HepG2 (cell line): ENCODE data around the gene DENND4B. TPM values are rescaled to one million over a fixed set of nuclear protein-coding genes. Genes with fewer than 3 reads are reported as not detected.

ENCODE experiments used
- FOSL2 ChIP-seq: sonication (generic); formaldehyde crosslinking; IDR thresholded peaks from 2 replicates; pipeline ENCODE4 v1.4.0; 2020; ENCODE audit warnings: missing genetic modification reagents
- GABPB1 ChIP-seq: IDR thresholded peaks from 2 replicates; pipeline ENCODE4 v1.6.1; 2016; ENCODE audit warnings: mild to moderate bottlenecking, missing genetic modification reagents, moderate library complexity, missing compliant biosample characterization
- HOXA7 ChIP-seq: sonication (generic); formaldehyde crosslinking; IDR thresholded peaks from 2 replicates; pipeline ENCODE4 v1.8.1; 2022; ENCODE audit warnings: mild to moderate bottlenecking, missing genetic modification reagents, moderate library complexity
- KAT2B ChIP-seq: fragments of 150-350 bp; IDR thresholded peaks from 2 replicates; pipeline ENCODE4 v1.6.1; 2014; ENCODE audit warnings: low read depth, low read length, borderline replicate concordance
- KLF16 ChIP-seq, 2 experiments: sonication (generic) in 1 of 2; formaldehyde crosslinking in 1 of 2; IDR thresholded peaks; 2 replicates each; pipeline versions ENCODE4 v1.6.1 to v1.8.0; 2016 to 2023; ENCODE audit warnings: missing genetic modification reagents in 2 of 2, missing compliant biosample characterization in 1 of 2
- SYNCRIP ChIP-seq: fragments of 200-400 bp; formaldehyde crosslinking; IDR thresholded peaks from 2 replicates; pipeline ENCODE4 v1.6.1; 2018; ENCODE audit warnings: mild to moderate bottlenecking, low read depth, low read length; ENCODE audit not compliant: insufficient read depth
- TCF7L2 ChIP-seq: IDR thresholded peaks from 2 replicates; pipeline ENCODE4 v1.6.1; 2011; ENCODE audit warnings: mild to moderate bottlenecking, low read depth, low read length, moderate library complexity
- U2AF1 ChIP-seq: fragments of 200-400 bp; formaldehyde crosslinking; optimal IDR thresholded peaks from 2 replicates; pipeline ENCODE3; 2017; ENCODE audit warnings: mild to moderate bottlenecking, low read depth, low read length
- ZBTB1 ChIP-seq: sonication (generic); formaldehyde crosslinking; IDR thresholded peaks from 2 replicates; pipeline ENCODE4 v1.4.0; 2020; ENCODE audit warnings: missing genetic modification reagents, borderline replicate concordance
- ZNF17 ChIP-seq: sonication (generic); formaldehyde crosslinking; IDR thresholded peaks from 2 replicates; pipeline ENCODE4 v1.5.0; 2020; ENCODE audit warnings: mild to moderate bottlenecking, missing genetic modification reagents
- ZNF326 ChIP-seq: sonication (generic); formaldehyde crosslinking; IDR thresholded peaks from 2 replicates; pipeline ENCODE4 v1.4.0; 2020; ENCODE audit warnings: missing genetic modification reagents, borderline replicate concordance
- ZNF446 ChIP-seq: sonication (generic); formaldehyde crosslinking; IDR thresholded peaks from 2 replicates; pipeline ENCODE4 v1.5.0; 2020; ENCODE audit warnings: mild to moderate bottlenecking, missing genetic modification reagents
- ZNF552 ChIP-seq: sonication (generic); formaldehyde crosslinking; IDR thresholded peaks from 2 replicates; pipeline ENCODE4 v1.9.0; 2022; ENCODE audit warnings: missing genetic modification reagents, mild to moderate bottlenecking, borderline replicate concordance
- ZNF777 ChIP-seq: sonication (generic); formaldehyde crosslinking; IDR thresholded peaks from 2 replicates; pipeline ENCODE4 v1.4.0; 2020; ENCODE audit warnings: missing genetic modification reagents
- ZNF782 ChIP-seq: sonication (generic); formaldehyde crosslinking; IDR thresholded peaks from 2 replicates; pipeline ENCODE4 v1.4.0; 2020; ENCODE audit warnings: missing genetic modification reagents, mild to moderate bottlenecking, borderline replicate concordance
- polyA plus RNA-seq, 8 experiments: library from polyadenylated mRNA; depleted of rRNA in 3 of 8; stranded (reverse) in 7 of 8; unstranded in 1 of 8; fragments of >200 nt; fragmentation: Illumina TruSeq in 4 of 8; extraction: Trizol in 4 of 8; gene quantifications; 2 replicates each; pipeline versions ENCODE4 v1.2.1 to v1.2.3, GENCODE V29; 2011 to 2016; ENCODE audit warnings: low read depth in 4 of 8, missing spikeins in 1 of 8, mixed read lengths in 1 of 8; ENCODE audit not compliant: insufficient read depth in 1 of 8
- total RNA-seq, 5 experiments: library from RNA; depleted of rRNA; stranded (reverse); fragments of >200 nt; fragmentation: Illumina TruSeq; extraction: Trizol; gene quantifications; 2 replicates each; pipeline ENCODE4 v1.2.3, GENCODE V29; 2016; ENCODE audit warnings: low read depth in 1 of 5
- TF ChIP-seq, protein P1 (sequence below): sonication (generic); formaldehyde crosslinking; IDR thresholded peaks from 2 replicates; pipeline ENCODE4 v1.4.0; 2020; ENCODE audit warnings: mild to moderate bottlenecking, low read depth, missing genetic modification reagents
- TF ChIP-seq, protein P2 (sequence below): IDR thresholded peaks from 2 replicates; pipeline ENCODE4 v1.6.1; 2016; ENCODE audit warnings: missing compliant biosample characterization, missing genetic modification reagents, borderline replicate concordance
- TF ChIP-seq, protein P3 (sequence below): IDR thresholded peaks from 2 replicates; pipeline ENCODE4 v1.6.1; 2016; ENCODE audit warnings: low read depth
- TF ChIP-seq, protein P4 (sequence below): sonication (generic); formaldehyde crosslinking; IDR thresholded peaks from 2 replicates; pipeline ENCODE4 v1.4.0; 2020; ENCODE audit warnings: mild to moderate bottlenecking, missing genetic modification reagents, borderline replicate concordance

The DENND4B gene
- total and polyA plus RNA-seq, 2 of the 13 experiments (the other 11 are each of a cell fraction or from before 2014, with no cell fraction given), result 15.1 to 20.3 TPM

DNA sequence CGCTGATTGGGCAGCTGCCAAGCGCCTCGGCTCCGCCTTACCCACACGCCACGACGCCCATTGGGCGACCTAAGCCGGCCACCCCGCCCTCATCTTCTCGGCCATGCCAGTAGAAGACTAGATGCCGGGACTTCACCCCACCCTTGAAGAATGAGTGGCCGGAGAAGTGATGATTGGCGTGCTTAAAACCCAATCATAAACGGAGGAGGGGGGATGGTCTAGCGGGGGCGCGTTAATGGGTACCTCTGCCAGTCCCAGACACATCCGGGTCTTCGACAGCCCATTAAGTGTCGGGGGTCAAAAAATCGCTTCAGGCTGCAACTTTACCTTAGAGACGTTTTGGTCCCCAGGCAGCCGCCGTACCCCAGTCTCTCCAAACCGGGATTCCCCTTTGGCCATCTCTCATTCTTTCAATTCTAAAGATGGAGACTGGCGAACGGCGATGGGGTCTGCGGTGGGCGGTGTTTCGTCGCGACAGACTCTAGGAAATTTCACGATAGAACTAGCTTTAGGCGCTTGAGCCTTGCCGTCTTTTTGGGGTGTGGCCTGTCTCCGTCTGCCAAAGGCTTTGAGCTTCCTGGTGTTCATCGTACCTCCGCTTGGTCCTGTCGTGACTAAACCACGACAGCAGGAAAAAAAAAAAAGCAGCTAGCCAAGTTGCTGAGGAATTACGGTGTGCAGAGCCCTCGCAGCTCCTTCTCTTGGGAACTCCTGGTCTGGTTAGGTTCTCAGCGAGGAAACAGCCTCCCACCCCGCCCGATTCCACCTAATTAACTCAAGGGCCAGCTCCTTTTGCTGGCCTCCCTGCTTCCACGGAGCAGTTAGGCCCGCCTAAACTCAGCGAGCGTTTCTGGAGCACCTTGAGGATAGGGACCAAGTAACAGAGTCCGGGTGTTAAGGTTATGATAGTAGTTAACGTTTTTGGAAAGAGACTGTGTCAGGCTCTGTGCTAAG lies 23.3 kb downstream of the DENND4B start, which contains the start of gene GATAD2B (continued):
- TF ChIP-seq, protein P1, sequence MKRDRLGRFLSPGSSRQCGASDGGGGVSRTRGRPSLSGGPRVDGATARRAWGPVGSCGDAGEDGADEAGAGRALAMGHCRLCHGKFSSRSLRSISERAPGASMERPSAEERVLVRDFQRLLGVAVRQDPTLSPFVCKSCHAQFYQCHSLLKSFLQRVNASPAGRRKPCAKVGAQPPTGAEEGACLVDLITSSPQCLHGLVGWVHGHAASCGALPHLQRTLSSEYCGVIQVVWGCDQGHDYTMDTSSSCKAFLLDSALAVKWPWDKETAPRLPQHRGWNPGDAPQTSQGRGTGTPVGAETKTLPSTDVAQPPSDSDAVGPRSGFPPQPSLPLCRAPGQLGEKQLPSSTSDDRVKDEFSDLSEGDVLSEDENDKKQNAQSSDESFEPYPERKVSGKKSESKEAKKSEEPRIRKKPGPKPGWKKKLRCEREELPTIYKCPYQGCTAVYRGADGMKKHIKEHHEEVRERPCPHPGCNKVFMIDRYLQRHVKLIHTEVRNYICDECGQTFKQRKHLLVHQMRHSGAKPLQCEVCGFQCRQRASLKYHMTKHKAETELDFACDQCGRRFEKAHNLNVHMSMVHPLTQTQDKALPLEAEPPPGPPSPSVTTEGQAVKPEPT (CRISPR knock-in tag), result peak; percentile 30; the same call in 1 of the 2 replicates
- no peak for TF ChIP-seq ZNF777 (CRISPR knock-in tag)
- TF ChIP-seq, protein P2, sequence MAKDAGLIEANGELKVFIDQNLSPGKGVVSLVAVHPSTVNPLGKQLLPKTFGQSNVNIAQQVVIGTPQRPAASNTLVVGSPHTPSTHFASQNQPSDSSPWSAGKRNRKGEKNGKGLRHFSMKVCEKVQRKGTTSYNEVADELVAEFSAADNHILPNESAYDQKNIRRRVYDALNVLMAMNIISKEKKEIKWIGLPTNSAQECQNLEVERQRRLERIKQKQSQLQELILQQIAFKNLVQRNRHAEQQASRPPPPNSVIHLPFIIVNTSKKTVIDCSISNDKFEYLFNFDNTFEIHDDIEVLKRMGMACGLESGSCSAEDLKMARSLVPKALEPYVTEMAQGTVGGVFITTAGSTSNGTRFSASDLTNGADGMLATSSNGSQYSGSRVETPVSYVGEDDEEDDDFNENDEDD (CRISPR knock-in tag), result peak; percentile 12; the same call in 1 of the 2 replicates
- TF ChIP-seq, protein P3, sequence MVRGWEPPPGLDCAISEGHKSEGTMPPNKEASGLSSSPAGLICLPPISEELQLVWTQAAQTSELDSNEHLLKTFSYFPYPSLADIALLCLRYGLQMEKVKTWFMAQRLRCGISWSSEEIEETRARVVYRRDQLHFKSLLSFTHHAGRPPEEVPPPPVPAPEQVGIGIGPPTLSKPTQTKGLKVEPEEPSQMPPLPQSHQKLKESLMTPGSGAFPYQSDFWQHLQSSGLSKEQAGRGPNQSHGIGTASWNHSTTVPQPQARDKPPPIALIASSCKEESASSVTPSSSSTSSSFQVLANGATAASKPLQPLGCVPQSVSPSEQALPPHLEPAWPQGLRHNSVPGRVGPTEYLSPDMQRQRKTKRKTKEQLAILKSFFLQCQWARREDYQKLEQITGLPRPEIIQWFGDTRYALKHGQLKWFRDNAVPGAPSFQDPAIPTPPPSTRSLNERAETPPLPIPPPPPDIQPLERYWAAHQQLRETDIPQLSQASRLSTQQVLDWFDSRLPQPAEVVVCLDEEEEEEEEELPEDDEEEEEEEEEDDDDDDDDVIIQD (CRISPR knock-in tag), result no peak
- TF ChIP-seq ZNF446, result no peak
- no peak for TF ChIP-seq ZNF782 (CRISPR knock-in tag)
- no peak for TF ChIP-seq FOSL2 (CRISPR knock-in tag)
- no peak for TF ChIP-seq SYNCRIP
- TF ChIP-seq GABPB1 (CRISPR knock-in tag), result no peak; the same call in none of the 2 replicates
- no peak for TF ChIP-seq ZNF552 (CRISPR knock-in tag)
- TF ChIP-seq TCF7L2, result no peak
- no peak for TF ChIP-seq ZNF326 (CRISPR knock-in tag)
- TF ChIP-seq, protein P4, sequence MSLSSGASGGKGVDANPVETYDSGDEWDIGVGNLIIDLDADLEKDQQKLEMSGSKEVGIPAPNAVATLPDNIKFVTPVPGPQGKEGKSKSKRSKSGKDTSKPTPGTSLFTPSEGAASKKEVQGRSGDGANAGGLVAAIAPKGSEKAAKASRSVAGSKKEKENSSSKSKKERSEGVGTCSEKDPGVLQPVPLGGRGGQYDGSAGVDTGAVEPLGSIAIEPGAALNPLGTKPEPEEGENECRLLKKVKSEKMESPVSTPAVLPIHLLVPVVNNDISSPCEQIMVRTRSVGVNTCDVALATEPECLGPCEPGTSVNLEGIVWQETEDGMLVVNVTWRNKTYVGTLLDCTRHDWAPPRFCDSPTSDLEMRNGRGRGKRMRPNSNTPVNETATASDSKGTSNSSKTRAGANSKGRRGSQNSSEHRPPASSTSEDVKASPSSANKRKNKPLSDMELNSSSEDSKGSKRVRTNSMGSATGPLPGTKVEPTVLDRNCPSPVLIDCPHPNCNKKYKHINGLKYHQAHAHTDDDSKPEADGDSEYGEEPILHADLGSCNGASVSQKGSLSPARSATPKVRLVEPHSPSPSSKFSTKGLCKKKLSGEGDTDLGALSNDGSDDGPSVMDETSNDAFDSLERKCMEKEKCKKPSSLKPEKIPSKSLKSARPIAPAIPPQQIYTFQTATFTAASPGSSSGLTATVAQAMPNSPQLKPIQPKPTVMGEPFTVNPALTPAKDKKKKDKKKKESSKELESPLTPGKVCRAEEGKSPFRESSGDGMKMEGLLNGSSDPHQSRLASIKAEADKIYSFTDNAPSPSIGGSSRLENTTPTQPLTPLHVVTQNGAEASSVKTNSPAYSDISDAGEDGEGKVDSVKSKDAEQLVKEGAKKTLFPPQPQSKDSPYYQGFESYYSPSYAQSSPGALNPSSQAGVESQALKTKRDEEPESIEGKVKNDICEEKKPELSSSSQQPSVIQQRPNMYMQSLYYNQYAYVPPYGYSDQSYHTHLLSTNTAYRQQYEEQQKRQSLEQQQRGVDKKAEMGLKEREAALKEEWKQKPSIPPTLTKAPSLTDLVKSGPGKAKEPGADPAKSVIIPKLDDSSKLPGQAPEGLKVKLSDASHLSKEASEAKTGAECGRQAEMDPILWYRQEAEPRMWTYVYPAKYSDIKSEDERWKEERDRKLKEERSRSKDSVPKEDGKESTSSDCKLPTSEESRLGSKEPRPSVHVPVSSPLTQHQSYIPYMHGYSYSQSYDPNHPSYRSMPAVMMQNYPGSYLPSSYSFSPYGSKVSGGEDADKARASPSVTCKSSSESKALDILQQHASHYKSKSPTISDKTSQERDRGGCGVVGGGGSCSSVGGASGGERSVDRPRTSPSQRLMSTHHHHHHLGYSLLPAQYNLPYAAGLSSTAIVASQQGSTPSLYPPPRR (CRISPR knock-in tag), result no peak
- no peak for TF ChIP-seq KAT2B
- TF ChIP-seq U2AF1, result no peak
- no peak for TF ChIP-seq HOXA7
- TF ChIP-seq ZNF17, result no peak
- TF ChIP-seq ZBTB1, result no peak
- TF ChIP-seq KLF16 (CRISPR knock-in tag; IDR thresholded peaks at IDR 0.05), result peak in 1 of 2 experiments; percentile 78; a peak in 1 of 4 replicates
